ENCODE measurements around the gene FBXO36. TPM values are rescaled to one million over a fixed set of nuclear protein-coding genes. Genes with fewer than 3 reads are reported as not detected.

Gene FBXO36
- total and polyA plus RNA-seq, 2 donors (not counting 1 experiment from before 2014, with no cell fraction given) = 0.49 to 1.5 TPM

- intact Hi-C loops (cut with micrococcal nuclease) = no loop called here
- ChIA-PET CTCF (no interaction called here), POLR2A (no interaction called here)
- Mint-ChIP-seq H3K4me3 (no peak overlapping the region), H3K9me3 (ENCODE audit: insufficient read depth) (no peaks in the 10 kb centered on the region), H3K27me3 (no peaks in the 10 kb centered on the region), H3K4me1 (peaks cover 25% of the 10 kb centered on the region), H3K27ac (no peak overlapping the region)
- no peak for TF ChIP-seq CTCF (IDR thresholded peaks at IDR 0.05)
- TF ChIP-seq EZH2 (IDR thresholded peaks at IDR 0.05; ENCODE audit: borderline replicate concordance, insufficient read depth, low read depth, low read length, poor library complexity, severe bottlenecking) = no peak
- Histone ChIP-seq H3K4me2 (replicated peaks; ENCODE audit: low read depth, low read length, poor library complexity, severe bottlenecking) (no peak overlapping the region), H3K36me3 (replicated peaks in 1 of 2; ENCODE audit: control extremely low read depth in 1 of 2, control insufficient read depth in 1 of 2, extremely low read depth in 1 of 2, insufficient read depth in 2 of 2, low read length in 1 of 2) (peaks cover 2 to 37% of the 10 kb centered on the region in 2 experiments), H3K4me1 (ENCODE audit: control insufficient read depth in 2 of 2, insufficient read depth in 2 of 2, low read length in 2 of 2) (no peaks in the 10 kb centered on the region), H4K20me1 (ENCODE audit: control insufficient read depth, insufficient read depth, low read length, poor library complexity, severe bottlenecking) (peaks cover 27% of the 10 kb centered on the region), H2AFZ (ENCODE audit: insufficient read depth, low read depth, low read length, poor library complexity, severe bottlenecking) (no peak overlapping the region), H3K9ac (ENCODE audit: low read length) (no peak overlapping the region), H3K27me3 (replicated peaks in 1 of 4; ENCODE audit: control extremely low read depth in 1 of 4, control insufficient read depth in 3 of 4, insufficient read depth in 4 of 4, low read length in 3 of 4) (no peaks in the 10 kb centered on the region), H3K27ac (ENCODE audit: low read length in 2 of 2) (no peak overlapping the region), H3K4me3 (ENCODE audit: control extremely low read depth in 1 of 5, extremely low read depth in 1 of 5, insufficient read depth in 1 of 5, low read depth in 2 of 5, low read length in 4 of 5) (no peak overlapping the region), H3K9me3 (ENCODE audit: control extremely low read depth in 1 of 3, control insufficient read depth in 2 of 3, insufficient read depth in 1 of 3, low read length in 2 of 3) (no peaks in the 10 kb centered on the region), H3K79me2 (ENCODE audit: control insufficient read depth, insufficient read depth, low read length) (peaks cover 68% of the 10 kb centered on the region)
- 100% methylated on average over 1 of the region's 5 CpGs for WGBS (ENCODE audit: insufficient coverage)
- no peak for DNase-seq
- ATAC-seq (ENCODE audit: low read depth) = no peak
Observed at GRCh38 chr2:229880892-229881586, 41.3 kb upstream of the FBXO36 start.

GRCh38 chr2:229882583-229882982 lies 39.7 kb upstream of the FBXO36 start:
- peaks cover 34% of the 10 kb centered on the region for H3K4me1 Mint-ChIP-seq
- H3K4me2 ChIP-seq (replicated peaks; ENCODE audit: low read depth, low read length, poor library complexity, severe bottlenecking) = no peak overlapping the region
- intact Hi-C loops (cut with micrococcal nuclease) = no loop called here
- H3K4me3 Mint-ChIP-seq = no peak overlapping the region
- H3K9me3 ChIP-seq (ENCODE audit: control extremely low read depth in 1 of 3, control insufficient read depth in 2 of 3, insufficient read depth in 1 of 3, low read length in 2 of 3) = no peaks in the 10 kb centered on the region
- ChIA-PET CTCF (no interaction called here), POLR2A (no interaction called here)
- H3K36me3 ChIP-seq (replicated peaks in 1 of 2; ENCODE audit: control extremely low read depth in 1 of 2, control insufficient read depth in 1 of 2, extremely low read depth in 1 of 2, insufficient read depth in 2 of 2, low read length in 1 of 2) = peaks cover 2 to 28% of the 10 kb centered on the region in 2 experiments
- TF ChIP-seq CTCF (IDR thresholded peaks at IDR 0.05) = no peak
- TF ChIP-seq EZH2 (IDR thresholded peaks at IDR 0.05; ENCODE audit: borderline replicate concordance, insufficient read depth, low read depth, low read length, poor library complexity, severe bottlenecking) = no peak
- peaks cover 36% of the 10 kb centered on the region for H4K20me1 ChIP-seq (ENCODE audit: control insufficient read depth, insufficient read depth, low read length, poor library complexity, severe bottlenecking)
- ATAC-seq (ENCODE audit: low read depth) = no peak
- no peaks in the 10 kb centered on the region for H3K9me3 Mint-ChIP-seq (ENCODE audit: insufficient read depth)
- H3K27ac ChIP-seq (ENCODE audit: low read length in 2 of 2) = no peak overlapping the region
- H3K27me3 Mint-ChIP-seq = no peaks in the 10 kb centered on the region
- no peaks in the 10 kb centered on the region for H3K27me3 ChIP-seq (replicated peaks in 1 of 4; ENCODE audit: control extremely low read depth in 1 of 4, control insufficient read depth in 3 of 4, insufficient read depth in 4 of 4, low read length in 3 of 4)
- peaks cover 71% of the 10 kb centered on the region for H3K79me2 ChIP-seq (ENCODE audit: control insufficient read depth, insufficient read depth, low read length)
- no peak overlapping the region for H2AFZ ChIP-seq (ENCODE audit: insufficient read depth, low read depth, low read length, poor library complexity, severe bottlenecking)
- no peak overlapping the region for H3K27ac Mint-ChIP-seq
- no CpG with 5 or more reads among the region's 2 CpGs for WGBS (ENCODE audit: insufficient coverage)
- H3K9ac ChIP-seq (ENCODE audit: low read length) = no peak overlapping the region
- H3K4me3 ChIP-seq (ENCODE audit: control extremely low read depth in 1 of 5, extremely low read depth in 1 of 5, insufficient read depth in 1 of 5, low read depth in 2 of 5, low read length in 4 of 5) = no peak overlapping the region
- H3K4me1 ChIP-seq (ENCODE audit: control insufficient read depth in 2 of 2, insufficient read depth in 2 of 2, low read length in 2 of 2) = no peaks in the 10 kb centered on the region
- DNase-seq = no peak
